ENCODE data around the gene RTL1.

RTL1 gene

DNA sequence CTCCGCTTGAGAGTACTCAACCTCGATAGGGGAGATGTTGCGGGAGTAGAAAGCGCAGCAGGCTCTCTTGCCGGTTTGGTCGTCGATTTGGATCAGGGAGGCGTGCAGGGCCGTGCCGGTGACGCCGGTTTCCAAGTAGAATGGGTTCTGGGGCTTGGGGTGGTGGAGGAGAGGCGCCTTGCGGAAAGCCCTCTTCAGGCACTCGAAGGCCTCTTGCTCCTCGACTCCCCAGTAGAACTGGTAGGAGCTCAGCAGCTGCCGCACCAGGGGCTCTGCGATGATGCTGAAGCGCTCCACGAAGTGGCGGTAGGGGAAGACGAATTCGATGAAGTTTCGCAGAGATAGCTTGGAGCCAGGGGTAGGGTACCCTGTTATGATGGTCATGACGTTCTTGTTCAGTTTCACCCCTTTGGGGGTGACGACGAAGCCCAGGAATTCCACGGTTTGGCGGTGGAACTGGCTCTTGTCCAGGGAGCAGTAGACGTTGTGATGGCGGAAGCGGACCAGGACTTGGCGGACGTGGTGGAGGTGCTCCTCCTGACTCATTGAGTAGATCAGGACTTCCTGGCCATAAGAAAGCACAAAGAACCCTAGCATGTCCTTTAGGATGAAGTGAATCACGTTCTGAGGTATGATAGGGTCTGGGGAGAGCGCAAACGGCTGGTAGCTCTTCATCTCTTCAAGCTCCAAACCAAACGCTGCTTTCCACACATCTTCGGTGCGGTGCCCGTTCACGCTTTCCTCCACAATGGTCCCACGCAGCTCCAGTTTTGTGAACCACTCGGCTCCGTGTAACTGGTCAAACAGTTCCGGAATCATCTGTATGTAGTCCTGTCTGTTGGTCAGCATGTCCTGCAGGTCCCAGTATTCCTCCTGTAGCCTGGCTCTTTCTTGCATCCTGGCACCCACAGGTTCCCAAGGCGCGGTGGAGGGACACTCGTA, 21.2 kb downstream of the RTL1 start:
- no peak for DNase-seq (ENCODE audit: low read depth in 2 of 2)

DNA sequence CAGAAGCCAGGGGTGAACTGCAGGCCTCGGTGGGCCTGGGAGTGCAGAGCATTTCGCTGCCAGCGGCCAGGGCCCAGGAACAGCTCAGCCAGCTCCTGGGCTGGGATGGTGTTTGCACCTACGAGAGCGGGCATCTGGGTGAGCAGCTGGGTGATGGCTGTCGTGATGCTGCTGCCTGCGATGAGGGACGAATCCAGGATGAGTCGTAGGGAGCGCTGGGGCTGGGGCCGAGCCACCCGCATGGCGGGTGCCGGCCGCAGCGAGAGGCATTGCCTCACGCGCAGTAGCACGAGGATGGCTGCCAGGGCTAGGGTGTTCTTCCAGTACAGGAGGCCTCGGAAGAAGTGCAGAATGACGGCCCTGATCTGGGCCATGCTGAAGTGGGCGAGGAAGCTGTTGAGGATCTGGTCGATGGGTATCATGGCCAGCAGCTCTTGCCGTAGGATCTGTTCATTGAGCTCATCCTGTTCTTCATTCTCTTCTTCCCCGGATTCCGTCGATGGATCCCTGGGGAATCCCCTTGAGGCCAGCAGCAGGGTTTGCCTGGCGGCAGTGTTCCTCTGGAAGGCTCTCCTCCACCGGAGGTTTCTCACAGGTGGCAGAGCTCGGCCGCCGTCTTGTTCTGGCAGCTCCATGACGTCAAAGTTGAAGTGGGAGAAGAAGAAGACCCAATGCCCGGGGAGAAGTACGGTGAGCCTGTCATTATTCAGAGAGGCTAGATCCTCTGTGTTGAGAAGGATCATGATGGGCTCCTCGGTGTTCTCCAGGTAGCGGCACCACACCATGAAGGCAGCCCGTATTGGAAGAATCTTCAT, 22.1 kb downstream of the RTL1 start:
- no peak for DNase-seq (ENCODE audit: low read depth in 2 of 2)

DNA sequence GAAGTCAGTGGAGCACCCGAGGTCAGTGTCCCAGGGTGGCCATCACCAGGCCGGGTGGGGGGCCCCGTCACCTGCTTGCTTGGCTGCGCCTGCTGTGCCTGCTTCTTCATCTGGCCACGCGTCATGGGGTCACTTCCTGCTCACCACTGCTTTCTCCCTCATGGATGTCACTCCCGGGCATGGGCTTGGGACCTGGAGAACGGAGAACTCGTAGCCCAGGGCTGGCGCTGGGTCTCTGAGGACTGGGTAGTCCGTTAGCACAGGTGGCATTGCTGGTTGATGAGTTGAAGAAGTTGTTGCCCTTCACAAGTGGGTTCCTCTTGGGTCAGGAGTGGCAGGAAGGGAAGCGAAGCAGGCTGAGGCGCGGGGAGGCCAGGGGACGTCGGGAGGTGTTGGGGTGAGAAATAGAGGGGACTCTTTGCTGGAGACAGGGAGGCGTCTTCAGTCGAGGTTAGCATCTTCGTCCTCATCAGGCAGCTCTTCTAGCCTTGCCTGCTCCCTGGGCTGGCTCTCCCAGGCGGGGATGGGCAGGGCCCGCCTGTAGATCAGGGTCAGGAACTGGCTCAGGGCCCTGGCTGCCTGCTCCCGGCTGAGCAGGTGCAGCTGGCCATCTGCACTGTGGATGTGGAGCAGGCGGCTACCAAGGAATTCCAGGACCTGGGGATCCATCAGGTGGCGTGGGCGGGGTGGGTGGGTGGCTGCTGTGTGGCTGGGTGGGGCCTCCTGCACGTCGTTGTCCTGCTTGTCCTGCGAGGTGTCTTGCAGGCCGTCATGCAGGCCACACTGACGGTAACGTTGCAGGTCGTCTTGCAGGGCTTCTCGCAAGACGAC, 23.0 kb downstream of the RTL1 start:
- DNase-seq (ENCODE audit: low read depth in 2 of 2) = no peak

DNA sequence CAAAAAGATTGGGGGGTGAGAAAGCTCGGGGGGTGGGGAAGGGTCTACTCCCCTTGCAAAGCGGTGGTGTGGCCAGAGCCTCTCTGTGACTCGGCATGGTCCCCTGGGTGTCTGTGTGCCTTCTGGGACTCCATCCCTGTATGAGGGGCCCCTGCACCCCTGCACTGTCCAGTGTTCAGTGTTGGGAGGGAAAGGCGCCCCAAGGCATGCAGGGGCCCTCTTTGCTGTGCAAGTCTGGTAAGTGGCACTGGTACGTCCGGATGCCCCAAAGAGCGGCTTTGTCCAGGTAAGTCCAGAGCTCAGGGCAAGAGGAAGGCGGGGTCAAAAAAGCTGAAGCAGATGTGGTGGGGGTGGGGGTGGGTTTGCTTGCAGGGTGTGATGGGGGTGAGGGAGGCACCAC, 23.7 kb downstream of the RTL1 start:
- no peak for DNase-seq (ENCODE audit: low read depth in 2 of 2)

DNA sequence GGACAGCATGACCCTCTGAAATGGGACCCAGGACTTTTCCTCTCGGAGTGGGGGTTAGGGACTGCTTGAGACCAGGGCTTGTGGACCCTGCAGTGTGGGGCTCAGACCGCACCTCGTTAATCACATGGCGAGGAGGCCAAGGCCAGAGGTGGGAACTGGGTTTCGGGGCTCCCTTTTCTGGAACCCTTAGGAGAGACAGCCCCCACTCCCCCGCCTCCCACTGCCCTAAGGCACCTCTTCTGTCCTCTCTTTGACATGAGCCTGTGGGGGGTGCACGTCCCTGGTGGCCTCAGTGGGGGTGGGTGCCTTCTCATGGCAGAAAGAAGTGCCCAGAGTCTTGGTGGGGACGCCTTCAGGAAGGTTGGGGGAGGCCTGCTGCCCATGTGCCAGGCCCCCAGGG, 24.3 kb downstream of the RTL1 start:
- DNase-seq (ENCODE audit: low read depth in 2 of 2) = no peak

DNA sequence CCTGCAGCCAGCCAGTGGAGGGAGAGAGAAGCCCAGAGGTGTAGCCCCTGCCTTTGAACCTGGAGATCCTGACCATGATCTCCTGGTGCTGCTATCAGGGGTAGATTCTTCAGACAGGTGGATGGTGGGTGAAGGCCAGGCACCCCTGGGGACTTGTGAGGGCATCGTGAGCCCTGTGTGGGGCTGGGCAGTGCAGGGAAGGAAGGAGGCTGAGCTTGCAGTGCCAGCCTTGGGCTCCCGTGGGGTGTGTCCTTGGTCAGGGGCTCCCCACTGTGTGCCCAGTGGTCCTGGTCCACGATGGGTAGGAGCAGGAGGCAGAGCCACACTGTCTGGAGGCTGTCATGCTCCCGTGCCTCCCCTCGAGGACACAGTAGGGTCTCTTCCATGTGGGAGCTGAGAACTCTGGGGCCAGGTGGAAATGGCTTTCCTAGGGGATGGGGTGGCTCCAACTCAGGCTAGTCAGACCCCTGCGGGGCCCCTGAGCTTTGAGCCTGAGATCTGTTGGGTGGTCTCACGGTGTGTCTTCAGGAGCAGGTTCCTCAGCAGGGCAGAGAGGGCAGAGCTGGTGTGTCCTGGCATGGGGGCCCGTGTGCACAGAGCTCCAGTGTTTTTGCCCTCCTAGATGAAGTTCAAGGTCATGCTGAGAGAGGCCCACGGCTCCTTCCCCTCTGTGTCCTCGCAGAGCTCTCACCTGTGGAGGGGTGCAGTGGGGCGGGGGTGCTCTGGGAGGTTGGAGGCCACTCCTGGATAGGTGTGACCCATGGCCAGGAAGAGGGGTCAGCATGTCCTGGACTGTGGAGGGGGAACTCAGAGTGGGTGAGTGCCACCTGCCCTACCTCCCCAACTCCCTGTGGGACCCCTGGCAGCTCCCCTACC, 25.0 kb downstream of the RTL1 start:
- DNase-seq (ENCODE audit: low read depth in 2 of 2) = no peak

DNA sequence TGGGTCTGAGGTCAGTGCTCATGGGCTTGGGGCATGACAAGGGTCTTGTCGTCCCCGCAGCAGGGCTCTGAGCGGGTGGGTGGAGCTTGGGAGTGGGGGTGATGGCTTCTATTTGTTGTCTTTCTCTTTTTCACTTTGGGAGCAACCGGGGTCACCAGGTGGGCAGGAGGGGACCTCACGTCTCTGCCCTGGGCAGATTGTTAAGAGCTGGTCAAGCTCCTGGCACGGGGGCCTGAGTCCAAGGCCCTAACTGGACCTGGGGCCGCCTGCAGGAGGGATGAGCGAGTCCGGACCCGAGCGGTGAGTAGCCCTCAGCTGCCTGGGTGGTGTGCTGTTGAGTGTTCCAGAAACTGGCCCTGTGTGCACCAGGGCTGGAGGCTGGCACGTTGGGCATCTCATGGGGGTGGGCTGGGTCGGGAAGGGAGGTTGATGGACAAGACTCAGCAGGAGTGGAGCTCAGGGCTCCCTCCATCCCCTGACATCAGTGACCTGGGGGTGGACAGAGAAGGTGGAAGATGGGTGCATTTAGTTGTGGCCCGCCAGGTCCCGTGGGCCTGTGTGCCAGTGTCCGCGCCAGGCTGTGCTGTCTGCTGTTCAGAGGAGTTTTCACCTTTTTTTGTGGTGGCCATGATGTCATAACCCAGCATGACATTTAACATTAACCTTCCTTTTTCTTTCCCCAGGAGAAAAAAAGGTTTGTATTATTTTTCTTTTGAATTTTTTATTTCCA, 27.5 kb downstream of the RTL1 start:
- no peak for DNase-seq (ENCODE audit: low read depth in 2 of 2)

DNA sequence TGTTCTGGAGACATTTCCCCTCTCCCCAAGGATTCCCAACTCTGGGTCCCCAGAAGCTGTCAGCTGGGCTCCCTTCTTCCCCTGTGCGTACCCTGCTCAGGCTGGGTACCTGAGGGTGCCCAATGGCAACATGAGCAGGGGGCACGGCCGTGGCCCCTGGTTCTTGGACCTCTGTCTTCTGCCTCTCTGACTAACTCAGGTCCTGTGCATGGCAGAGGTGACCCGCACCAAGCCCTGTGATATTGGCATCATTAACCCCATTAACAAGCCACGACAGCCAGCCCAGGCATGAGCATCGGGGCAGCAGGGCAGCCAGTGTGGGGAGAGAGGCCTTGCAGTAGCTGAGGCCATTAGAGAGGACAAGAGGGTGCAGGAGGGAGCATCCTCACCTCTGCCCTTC, 28.4 kb downstream of the RTL1 start:
- no peak for DNase-seq (ENCODE audit: low read depth in 2 of 2)

DNA sequence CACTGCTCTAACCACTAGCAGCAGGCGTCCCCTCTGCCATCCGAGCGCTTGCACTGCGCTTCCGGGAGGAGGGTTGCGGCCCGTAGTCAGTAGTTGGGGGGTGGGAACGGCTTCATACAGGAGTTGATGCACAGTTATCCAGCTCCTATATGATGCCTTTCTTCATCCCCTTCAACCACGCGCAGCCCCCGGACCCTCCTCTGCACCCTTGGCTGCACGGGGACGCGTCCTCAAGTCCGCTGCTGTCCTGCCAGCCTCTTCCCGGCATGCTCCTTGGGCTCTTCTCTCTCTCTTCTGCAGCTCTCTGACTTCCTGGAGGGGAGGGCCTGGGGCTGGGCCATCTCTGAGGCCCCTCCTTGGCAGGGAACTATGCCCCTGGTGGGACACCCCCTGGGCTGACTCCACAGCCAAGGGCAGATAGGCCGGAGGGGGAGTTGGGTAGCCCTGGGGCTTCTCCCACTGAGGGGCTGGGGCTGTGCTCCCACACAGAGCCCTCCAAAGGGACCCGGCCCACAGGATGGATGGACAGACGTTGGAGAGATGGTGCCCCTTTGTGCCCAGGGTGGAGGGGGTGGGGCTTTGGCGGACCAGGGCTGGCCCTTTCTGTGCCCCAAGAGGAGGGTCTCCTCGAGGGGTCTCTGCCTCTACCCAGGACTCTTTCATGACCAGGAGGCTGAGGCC, 29.0 kb downstream of the RTL1 start:
- no peak for DNase-seq (ENCODE audit: low read depth in 2 of 2)

DNA sequence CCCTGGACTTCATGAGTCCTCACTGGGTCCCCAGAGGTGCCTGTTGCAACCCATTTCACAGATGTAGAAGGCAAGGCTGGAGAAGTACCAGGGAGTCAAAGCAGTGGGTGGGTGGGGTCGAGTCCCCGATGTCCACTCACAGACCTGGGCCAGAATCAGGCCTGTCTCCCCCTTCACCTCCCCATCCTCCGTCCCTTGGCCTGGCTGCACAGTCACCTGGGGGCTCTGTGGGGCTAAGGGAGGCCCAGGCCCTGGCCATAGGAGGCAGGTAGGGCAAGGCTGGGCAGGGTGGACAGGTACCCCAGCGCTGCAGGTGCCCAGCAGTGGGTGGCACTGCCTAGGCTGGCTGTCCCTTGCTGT, 29.5 kb downstream of the RTL1 start:
- DNase-seq (ENCODE audit: low read depth in 2 of 2) = no peak

DNA sequence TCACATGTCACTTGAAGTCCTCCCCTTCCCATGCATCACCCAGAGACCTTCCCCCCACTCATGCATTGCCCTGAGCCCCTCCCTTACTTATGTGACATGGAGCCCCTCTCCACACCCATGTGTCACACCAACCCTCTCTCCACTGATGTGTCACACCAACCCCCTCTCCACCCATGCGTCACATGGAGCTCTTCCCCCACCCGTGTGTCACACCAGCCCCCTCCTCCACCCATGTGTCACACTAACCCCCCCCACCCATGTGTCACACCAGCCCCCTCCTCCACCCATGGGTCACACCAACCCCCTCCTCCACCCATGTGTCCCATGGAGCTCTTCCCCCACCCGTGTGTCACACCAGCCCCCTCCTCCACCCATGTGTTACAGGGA, 30.4 kb downstream of the RTL1 start:
- no peak for DNase-seq (ENCODE audit: low read depth in 2 of 2)

DNA sequence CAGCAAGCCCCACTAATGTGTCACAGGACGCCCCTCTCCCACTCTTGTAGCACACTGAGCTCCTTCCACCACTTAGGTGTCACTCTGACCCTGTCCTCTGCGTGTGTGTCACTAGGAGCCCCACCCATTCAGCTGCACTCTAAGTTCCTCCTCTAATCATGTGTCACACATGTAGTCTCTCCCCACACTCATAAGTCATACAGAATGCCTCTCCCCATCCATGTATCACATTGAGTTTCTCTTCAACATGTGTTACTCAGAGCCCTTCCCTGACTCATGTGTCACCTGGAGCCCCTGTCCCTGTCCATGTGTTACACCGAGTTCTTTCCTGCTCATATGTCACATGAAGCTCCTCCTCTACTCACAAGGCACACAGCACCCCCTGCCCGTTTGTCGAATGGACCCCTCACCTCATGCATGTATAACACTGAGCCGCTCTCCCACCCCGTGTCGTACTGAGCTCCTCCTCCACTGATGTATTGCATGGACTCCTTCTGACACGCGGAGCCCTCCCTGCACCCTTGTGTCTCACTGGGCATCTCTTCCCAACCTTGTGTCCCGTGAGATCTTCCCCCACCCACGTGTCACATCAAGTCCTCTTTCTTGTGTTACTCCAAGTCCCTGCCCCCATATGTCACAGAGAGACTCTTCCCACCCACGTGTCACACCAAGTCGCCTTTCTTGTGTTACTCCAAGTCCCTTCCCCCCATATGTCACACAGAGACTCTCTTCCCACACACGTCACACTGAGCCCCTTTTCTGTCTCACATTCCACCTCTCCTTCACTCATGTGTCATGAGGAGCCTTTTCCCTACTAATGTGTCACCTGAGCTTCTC, 31.0 kb downstream of the RTL1 start:
- DNase-seq (ENCODE audit: low read depth in 2 of 2) = no peak

DNA sequence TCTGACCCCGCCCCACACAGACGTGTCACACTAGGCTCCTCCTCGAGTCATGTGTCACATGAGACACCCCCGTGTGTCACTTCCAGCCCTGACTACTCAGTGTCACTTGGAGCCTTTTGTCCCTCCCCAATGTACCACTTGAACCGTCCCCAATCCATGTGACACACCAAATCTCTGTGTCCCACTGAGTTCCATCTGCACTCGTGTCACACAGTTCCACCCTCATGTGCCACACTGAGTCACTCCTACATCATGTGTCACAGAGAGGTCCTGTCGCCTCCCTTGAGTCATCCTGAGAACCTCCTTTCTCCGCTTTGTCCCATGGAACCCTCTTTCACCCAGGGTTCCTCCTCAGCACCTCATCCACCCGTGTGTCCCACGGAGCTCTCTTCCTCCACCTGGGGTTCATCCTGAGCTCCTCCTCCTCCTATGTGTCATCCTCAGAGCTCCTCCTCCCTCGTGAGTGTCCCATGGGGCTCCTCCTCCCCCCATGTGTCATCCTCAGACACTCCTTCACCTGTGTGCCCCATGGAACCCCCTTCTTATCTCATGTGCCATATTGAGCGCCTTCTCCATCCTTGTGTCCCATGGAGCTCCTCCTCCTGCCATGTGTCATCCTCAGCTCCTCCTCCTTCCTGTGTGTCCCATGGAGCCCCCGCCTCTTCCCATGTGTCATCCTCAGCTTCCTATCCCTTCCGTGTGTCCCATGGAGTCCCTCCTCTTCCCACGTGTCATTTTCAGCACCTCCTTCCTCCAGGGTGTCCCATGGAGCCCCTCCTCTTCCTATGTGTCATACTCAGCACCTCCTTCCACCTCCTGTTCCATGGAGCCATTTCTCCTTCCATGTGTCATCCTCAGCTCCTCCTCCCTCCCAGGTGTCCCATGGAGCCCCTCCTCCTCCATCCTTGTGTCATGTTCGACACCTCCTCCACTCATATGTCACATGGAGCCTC, 32.0 kb downstream of the RTL1 start:
- no peak for DNase-seq (ENCODE audit: low read depth in 2 of 2)

DNA sequence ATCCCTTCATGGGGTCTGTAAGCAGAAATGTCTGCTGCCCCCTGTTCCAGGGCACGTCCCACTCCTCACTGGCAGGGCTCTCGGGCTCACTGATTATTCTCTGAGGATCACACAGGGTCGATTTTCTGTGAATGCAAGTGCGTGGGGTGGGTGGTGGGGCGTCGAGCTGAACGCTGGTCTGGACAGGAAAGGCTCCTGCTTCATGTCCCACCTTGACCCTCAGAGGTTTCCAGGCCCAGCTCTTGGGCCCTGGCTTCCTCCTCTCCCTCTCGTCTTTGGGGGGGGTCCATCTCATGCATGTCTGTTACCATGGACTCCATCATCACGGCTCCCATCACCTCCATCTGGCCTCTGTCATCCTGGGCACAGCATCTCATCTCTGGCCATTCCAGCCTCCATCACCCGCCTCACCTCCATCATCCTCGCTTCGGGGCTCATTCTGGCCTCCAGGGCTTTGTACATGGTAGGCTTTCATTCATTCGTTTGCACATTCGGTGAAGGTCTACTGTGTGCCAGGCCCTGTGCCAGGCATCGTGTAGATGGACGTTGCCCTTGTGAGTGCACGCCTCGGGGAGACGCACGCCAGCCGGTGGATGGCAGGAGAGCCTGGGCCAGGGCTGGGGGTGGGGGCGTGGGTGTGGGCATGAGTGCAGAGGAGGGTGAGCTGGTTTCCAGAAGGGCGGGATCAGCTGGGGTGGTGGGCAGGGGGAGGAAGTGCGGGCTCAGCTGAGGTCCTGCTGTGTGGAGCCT, 34.7 kb downstream of the RTL1 start:
- no peak for DNase-seq (ENCODE audit: low read depth in 2 of 2)

DNA sequence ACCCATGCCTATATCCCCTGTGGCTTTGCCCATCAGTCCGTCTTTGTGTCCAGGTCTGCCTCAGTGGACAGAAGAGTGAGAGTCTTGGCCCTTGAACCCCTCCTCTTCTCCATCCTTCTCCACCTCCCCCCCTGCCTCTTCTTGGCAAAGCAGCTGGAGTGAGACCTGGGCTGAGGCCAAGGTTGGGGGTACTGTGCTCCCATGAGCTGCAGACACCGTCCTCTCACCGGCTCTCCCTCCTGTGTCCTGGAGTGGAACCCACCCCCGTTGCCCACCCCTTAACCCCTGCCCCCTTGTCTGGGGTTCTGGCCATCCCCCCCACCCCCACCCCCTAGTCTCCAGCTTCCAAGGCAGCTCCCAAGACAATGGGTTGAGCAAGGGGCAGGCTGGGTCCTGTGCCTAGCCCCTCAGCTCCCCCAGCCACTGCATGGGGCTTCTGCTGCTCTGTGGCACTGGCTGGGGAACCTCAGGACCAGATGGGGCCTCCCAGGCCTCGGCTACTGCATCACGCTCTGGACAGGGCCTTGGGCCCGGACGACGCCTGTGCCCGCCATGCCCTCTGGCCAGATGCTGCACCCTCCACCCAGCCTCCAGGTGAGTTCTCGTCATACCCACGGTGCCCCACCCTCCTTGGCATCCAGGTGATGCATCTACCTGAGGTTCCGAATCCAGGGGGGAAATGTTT, 35.7 kb downstream of the RTL1 start:
- DNase-seq (ENCODE audit: low read depth in 2 of 2) = no peak
